Activated naive CD8-positive, alpha-beta T cell treated with anti-CD3 and anti-CD28 coated beads, Interleukin-2, amount 50 U/mL, for 24 hours (primary cell): ENCODE measurements around the gene CNR2.
"Not testable (repeated sequence)": the region's sequence is repeated elsewhere in the genome, so short reads cannot be mapped to it uniquely, and the experiment has no call there.

Experiments
- ATAC-seq: fragments of 150-1000 bp; cut with Tn5 transposase; one replicate; pipeline ENCODE4 v1.10.0; 2021
- DNase-seq: peaks from one replicate; pipeline ENCODE4 v3.0.0; 2021
- H3K27ac Mint-ChIP-seq: one replicate; pipeline ENCODE4 v1.8.0; 2021; ENCODE audit warnings: mild to moderate bottlenecking, mixed read lengths
- H3K27me3 Mint-ChIP-seq: one replicate; pipeline ENCODE4 v1.8.0; 2021; ENCODE audit warnings: mixed read lengths
- H3K36me3 Mint-ChIP-seq: one replicate; pipeline ENCODE4 v1.8.0; 2021; ENCODE audit warnings: low read depth, mixed read lengths
- H3K4me1 Mint-ChIP-seq: one replicate; pipeline ENCODE4 v1.8.0; 2021; ENCODE audit warnings: mixed read lengths
- H3K4me3 Mint-ChIP-seq: one replicate; pipeline ENCODE4 v1.8.0; 2021; ENCODE audit warnings: mild to moderate bottlenecking, moderate library complexity, mixed read lengths
- H3K9me3 Mint-ChIP-seq: one replicate; pipeline ENCODE4 v1.8.0; 2021; ENCODE audit warnings: mixed read lengths

The CNR2 gene

DNA sequence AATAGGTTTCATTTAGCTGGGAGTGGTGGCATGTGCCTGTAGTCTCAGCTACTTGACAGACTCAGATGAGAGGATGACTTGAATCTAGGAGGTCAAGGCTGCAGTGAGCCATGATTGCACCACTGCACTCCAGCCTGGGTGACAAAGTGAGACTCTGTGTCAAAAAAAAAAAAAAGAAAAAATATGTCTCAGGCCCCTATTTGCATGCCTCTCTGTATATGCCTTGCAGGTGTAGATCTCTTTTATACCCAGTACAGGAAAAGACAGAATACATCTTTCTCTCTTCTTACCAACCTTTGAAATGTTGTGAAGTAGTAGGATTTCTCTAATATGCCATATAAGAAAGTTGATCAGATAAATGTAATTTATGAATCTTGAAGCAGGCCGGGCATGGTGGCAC, 6.4 kb downstream of the CNR2 start:
- Mint-ChIP-seq H3K4me3 (no peak overlapping the region), H3K9me3 (no peaks in the 10 kb centered on the region), H3K4me1 (peaks cover 63% of the 10 kb centered on the region), H3K27ac (no peak overlapping the region), H3K27me3 (peaks cover 3% of the 10 kb centered on the region), H3K36me3 (peaks cover 2% of the 10 kb centered on the region)
- DNase-seq (no peak), ATAC-seq (no peak)

DNA sequence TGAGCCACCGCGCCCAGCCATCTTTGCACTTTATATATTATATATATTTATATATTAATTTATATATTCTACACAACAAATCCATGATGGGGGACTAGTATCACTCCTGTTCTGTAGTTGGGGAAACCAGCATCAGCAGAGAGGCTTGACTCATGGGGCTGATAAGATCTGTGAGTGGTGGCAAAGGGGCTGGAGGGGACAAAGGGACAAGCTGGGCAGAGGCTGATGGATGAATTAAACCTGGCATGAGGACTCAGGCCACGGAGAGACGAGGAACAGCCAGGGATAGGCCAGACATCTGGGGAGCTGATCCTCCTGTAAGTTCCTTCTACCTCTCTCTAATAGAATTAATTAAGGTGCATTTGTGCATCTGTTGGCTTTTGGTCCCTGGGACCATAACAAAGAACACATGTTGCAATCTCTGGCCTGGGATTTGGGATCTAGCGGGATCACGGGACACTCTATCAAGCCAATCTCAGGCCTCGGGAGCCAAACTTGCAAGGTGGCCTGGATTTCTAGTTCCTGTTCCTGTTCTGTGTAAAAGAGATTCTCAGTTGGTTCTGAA, 7.6 kb downstream of the CNR2 start:
- no peaks in the 10 kb centered on the region for H3K36me3 Mint-ChIP-seq
- no peak for ATAC-seq
- H3K4me1 Mint-ChIP-seq: peaks cover 54% of the 10 kb centered on the region
- peak overlapping the region; percentile 18 for H3K27ac Mint-ChIP-seq
- peaks cover 3% of the 10 kb centered on the region for H3K27me3 Mint-ChIP-seq
- no peak overlapping the region for H3K4me3 Mint-ChIP-seq
- no peaks in the 10 kb centered on the region for H3K9me3 Mint-ChIP-seq
- no peak for DNase-seq

DNA sequence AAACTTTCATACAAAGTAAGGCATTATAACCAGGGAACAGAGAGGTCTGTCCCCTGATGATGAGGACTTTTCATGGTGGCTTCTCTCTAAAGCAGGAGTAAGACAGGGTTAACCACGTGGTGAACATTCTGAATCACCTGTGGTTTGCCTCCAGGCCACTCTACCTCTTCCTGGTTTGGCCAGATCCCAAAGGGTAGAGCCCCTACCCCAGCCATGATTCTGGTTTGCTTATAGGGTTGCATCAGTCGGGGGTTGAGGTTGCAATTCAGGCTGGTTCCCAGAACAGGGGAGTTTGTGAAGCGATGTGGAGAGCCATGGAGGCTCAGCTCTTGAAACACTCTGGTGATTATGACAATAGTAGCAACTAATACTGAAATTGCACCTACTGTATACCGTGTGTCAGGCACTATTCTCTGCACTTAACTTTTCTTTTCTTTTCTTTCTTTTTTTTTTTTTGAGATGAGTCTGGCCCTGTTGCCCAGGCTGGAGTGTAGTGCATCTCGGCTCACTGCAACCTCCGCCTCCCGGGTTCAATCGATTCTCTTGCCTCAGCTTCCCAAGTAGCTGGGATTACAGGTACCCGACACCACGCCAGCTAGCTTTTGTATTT, 8.3 kb downstream of the CNR2 start:
- Mint-ChIP-seq H3K4me3 (peak overlapping the region; percentile 29), H3K27me3 (peaks cover 3% of the 10 kb centered on the region), H3K4me1 (peaks cover 53% of the 10 kb centered on the region), H3K9me3 (no peaks in the 10 kb centered on the region), H3K27ac (peak overlapping the region; percentile 61), H3K36me3 (no peaks in the 10 kb centered on the region)
- peak; percentile 51 for DNase-seq
- peak; percentile 82 for ATAC-seq

DNA sequence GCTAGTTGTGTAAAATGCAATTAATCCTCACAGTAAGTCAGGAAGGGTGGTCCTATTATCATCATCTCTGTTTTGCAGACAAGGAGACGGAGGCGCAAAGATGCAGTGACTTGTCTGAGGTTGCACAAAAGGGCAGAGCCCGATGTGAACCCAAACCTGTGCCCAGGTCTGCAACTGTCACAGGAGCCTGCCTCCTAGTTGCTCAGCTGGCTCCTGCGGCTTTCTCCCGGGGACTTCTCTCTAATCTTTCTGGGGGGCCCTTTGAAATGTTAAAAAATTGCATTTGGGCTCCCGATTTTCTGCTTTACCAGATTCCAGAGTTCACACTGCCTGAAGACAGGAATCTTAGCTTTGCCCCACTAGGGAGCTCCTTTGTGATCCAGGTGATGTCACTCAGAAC, 9.4 kb downstream of the CNR2 start:
- Mint-ChIP-seq H3K27me3 (peaks cover 3% of the 10 kb centered on the region), H3K36me3 (no peaks in the 10 kb centered on the region), H3K27ac (no peak overlapping the region), H3K4me1 (peaks cover 49% of the 10 kb centered on the region), H3K4me3 (no peak overlapping the region), H3K9me3 (no peaks in the 10 kb centered on the region)
- ATAC-seq: no peak
- DNase-seq: no peak

DNA sequence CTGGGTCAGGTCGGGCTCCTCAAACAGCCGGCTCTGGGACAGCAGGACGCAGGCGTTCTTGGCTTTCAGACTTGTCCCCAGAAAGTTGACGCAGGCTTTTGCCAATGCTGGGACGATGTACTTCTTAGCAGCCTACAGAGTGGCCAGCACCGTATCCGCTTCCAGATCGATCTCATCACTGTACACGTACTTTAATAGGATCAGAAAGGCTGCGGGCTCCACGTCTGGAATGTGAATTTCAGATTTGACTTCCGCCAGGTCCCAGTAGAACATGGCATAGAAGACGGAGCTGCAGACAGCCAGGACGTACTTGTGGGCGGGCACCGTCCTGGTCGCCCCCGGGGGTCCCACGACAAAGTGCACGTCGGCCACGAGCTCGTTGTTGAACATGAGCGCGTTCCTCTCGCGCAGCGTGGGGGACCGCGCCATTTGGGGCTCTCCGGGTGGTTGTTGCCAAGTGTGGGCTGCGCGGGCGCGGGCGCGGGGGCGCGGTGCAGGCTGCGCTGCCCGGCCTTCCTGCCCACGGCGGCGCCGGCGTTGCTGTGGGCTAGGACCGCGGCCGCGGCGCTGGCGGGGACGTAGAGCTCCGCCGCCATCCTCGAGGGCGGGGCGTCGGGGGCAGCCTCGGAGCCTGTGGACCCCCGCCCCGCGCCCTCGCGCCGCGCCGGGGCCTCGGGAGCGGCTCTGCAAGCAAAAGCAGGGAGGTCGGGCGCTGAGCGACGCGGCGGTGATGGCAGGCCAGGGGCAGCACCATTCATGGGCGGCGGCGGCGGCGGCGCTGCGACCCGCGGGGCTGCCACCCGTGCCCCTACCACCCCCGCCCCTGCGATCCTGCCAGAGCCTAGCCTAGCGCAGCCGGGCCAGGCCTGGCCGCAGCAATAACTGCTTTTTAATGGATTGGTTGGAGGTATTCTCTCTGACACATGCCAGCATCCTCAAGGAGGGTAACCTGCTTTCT, 10.6 kb downstream of the CNR2 start:
- Mint-ChIP-seq H3K4me3 (no peak overlapping the region), H3K9me3 (no peaks in the 10 kb centered on the region), H3K27ac (no peak overlapping the region), H3K4me1 (peaks cover 43% of the 10 kb centered on the region), H3K36me3 (no peaks in the 10 kb centered on the region), H3K27me3 (peaks cover 3% of the 10 kb centered on the region)
- no peak for ATAC-seq
- no peak for DNase-seq

DNA sequence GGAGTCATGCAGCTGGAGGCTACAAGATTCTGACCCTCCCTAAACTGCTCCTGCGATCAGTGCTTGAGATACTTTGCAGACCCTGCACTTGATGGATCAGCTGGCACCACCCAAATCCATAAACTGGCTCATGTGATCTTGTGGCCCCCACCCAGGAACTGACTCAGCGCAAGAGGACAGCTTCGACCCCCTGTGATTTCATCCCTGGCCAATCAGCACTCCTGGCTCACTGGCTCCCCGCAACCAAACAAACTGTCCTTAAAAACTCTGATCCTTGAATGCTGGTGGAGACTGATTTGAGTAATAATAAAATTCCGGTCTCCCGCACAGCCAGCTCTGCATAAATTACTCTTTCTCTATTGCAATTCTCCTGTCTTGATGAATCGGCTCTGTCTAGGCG, 13.1 kb downstream of the CNR2 start:
- peaks cover 40% of the 10 kb centered on the region for H3K4me1 Mint-ChIP-seq
- ATAC-seq, H3K4me3 Mint-ChIP-seq: not testable (repeated sequence)

DNA sequence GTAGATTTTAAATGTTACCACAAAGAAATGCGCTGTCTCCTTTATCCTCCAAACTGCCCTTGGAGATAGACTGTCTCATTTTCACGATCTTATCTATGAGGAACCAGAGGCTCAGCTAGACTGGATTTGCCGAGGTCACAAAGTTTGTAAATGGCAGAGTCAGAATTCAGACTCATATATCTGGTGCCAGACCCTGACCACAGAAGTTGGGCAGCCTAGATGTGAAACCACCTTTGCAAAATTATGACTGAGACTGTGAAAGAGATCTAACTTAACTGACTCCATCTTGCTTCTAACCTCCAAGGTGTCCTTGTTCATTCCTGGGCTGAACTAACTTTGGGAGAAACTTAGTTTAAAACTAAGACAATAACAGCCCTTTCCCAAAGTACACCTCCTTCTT, 14.1 kb downstream of the CNR2 start:
- H3K36me3 Mint-ChIP-seq: no peaks in the 10 kb centered on the region
- H3K4me3 Mint-ChIP-seq: no peak overlapping the region
- H3K4me1 Mint-ChIP-seq: peaks cover 31% of the 10 kb centered on the region
- ATAC-seq (peak; percentile 54), DNase-seq (no peak)
- H3K27ac Mint-ChIP-seq: peak overlapping the region; percentile 52
- H3K9me3 Mint-ChIP-seq: no peaks in the 10 kb centered on the region
- H3K27me3 Mint-ChIP-seq: peaks cover 3% of the 10 kb centered on the region

More for the DNA sequence above, 13.1 kb downstream of the CNR2 start:
- not testable (repeated sequence) for DNase-seq, H3K36me3 Mint-ChIP-seq, H3K27me3 Mint-ChIP-seq, H3K27ac Mint-ChIP-seq, H3K9me3 Mint-ChIP-seq

DNA sequence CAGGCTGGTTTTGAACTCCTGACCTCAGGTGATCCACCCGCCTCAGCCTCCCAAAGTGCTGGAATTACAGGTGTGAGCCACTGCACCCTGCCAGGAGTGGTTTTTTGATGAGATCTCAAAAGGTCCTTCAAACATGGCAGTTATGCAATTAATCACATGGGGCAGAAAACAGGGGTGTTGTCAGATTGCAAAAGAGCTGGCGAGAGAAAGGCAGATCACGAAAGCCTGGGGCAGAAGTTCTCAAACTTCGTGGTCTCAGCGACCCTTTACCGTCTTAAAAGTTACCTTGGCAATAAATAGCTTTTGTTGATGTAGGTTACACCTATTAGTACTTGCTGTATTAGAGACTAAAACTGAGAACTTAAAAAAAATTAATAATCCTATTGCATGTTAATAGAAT, 16.1 kb downstream of the CNR2 start:
- Mint-ChIP-seq H3K36me3 (peaks cover 2% of the 10 kb centered on the region), H3K4me1 (peaks cover 28% of the 10 kb centered on the region), H3K4me3 (no peak overlapping the region), H3K9me3 (no peaks in the 10 kb centered on the region), H3K27ac (no peak overlapping the region), H3K27me3 (no peaks in the 10 kb centered on the region)
- ATAC-seq (no peak), DNase-seq (no peak)

DNA sequence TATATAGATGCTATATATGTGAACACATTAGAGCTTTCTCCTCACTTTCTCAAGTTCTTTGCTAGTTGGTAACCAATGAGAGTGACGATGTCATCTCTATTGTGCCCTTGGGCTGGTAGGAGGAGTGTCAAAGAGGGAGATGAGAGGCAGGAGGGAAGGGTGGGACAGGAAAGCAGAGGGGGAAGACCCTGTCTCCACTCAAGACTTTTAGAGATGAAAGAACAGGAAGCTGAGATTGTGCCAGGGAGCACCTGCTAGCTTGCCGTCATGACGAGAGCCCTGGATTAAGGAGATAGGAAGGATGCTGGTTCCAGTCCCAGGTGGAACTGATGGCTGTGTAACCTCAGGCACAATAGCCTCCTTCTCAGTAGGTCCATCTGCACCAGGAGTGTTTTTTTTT, 16.7 kb downstream of the CNR2 start:
- Mint-ChIP-seq H3K4me3 (no peak overlapping the region), H3K27me3 (no peaks in the 10 kb centered on the region), H3K9me3 (no peaks in the 10 kb centered on the region), H3K27ac (no peak overlapping the region), H3K4me1 (peaks cover 28% of the 10 kb centered on the region), H3K36me3 (peaks cover 2% of the 10 kb centered on the region)
- no peak for DNase-seq
- no peak for ATAC-seq

DNA sequence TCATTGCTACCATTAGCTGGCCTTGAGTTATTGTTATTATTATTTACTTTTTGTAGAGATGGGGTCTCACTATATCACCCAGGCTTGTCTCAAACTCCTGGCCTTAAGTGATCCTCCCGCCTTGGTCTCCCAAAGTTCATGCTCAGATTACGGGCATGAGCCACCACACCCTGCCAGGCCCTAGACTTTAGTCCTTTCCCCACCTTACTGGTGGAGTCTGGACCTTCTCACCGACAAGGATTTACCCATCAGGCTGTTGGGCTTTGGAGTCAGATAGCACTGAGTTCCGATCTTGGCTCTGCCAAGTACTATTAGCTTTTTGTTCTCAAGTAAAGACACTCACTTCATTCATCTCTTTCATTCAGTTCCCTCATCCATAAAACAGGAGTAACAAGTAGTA, 17.2 kb downstream of the CNR2 start:
- DNase-seq (no peak), ATAC-seq (no peak)
- Mint-ChIP-seq H3K4me1 (peaks cover 28% of the 10 kb centered on the region), H3K36me3 (peaks cover 2% of the 10 kb centered on the region), H3K9me3 (no peaks in the 10 kb centered on the region), H3K27me3 (no peaks in the 10 kb centered on the region), H3K4me3 (no peak overlapping the region), H3K27ac (no peak overlapping the region)

DNA sequence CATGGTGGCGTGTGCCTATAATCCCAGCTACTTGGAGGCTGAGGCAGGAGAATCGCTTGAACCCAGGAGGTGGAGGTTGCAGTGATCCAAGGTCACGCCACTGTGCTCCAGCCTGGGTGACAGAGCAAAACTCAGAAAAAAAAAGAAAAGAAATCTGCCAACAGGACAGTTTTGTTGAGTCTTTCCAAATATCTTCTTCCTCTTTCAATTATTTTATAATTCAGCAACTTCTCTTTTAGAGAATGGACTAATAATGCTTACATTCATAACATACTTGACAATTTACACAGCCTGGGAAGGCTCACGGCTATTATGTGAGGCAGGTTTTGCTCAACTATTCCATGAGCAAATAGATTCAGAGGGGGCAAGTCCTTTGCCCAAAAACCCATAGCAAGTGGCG, 18.1 kb downstream of the CNR2 start:
- Mint-ChIP-seq H3K27ac (no peak overlapping the region), H3K36me3 (peaks cover 2% of the 10 kb centered on the region), H3K4me1 (peaks cover 25% of the 10 kb centered on the region), H3K9me3 (no peaks in the 10 kb centered on the region), H3K27me3 (no peaks in the 10 kb centered on the region), H3K4me3 (no peak overlapping the region)
- DNase-seq: no peak
- no peak for ATAC-seq

DNA sequence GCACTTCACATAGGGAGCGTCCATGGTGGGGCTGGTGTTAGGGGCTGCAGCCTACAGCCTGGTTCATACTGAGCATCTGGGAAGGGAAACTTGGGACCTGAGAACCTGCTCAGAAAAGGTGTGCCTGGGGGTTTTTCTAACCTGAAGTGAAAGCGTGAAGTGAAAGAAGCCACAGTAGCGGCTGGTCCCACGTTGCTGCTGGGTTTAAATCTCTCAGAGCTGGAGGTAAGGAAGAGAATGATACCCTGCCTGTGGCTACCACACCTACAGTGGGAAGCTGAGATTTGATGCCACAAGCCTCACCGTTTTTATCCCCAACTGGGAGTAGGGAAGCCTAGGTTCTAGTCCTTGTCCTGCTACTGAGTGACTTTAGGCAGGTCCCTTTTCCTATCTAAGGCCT, 24.1 kb downstream of the CNR2 start:
- ATAC-seq (no peak), DNase-seq (no peak)
- Mint-ChIP-seq H3K27ac (no peak overlapping the region), H3K36me3 (peaks cover 2% of the 10 kb centered on the region), H3K9me3 (no peaks in the 10 kb centered on the region), H3K4me3 (no peak overlapping the region), H3K4me1 (peaks cover 9% of the 10 kb centered on the region), H3K27me3 (no peaks in the 10 kb centered on the region)

DNA sequence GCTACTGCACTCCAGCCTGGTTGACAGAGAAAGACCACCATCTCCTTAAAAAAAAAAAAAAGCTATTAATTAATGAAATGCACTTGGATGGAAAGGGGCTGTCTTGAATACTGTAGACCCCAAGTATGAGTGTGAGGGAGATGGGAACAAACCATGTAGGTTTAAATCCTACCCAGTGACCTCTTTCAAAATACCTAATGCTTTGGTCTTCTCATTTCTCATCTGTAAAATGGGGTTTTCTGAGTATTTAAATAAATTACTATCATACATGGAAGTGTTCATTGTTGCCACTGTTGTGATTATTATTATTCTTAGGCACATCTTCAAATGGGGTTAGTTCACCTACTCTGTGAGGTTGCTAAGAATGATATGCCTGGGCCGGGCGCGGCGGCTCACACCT, 27.9 kb downstream of the CNR2 start:
- ATAC-seq: no peak
- Mint-ChIP-seq H3K4me3 (no peak overlapping the region), H3K27me3 (no peaks in the 10 kb centered on the region), H3K9me3 (no peaks in the 10 kb centered on the region), H3K27ac (no peak overlapping the region), H3K36me3 (no peaks in the 10 kb centered on the region), H3K4me1 (peaks cover 7% of the 10 kb centered on the region)
- DNase-seq: no peak

DNA sequence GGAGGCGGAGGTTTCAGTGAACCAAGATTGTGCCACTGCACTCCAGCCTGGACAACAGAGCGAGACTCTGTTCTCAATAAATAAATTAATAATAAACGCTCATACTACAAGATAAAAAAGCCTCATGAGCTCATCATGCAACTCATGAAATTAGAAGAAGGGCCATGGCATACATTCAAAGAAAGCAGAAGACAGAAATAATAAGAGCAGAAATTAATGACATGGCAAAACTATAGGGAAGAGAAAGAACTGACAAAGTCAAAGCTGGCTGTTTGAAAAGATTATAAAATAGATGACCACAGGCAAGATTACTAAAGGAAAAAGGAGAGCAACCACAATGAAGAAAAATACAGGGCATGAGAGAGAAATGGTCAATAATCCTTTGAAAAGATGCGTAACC, 30.4 kb downstream of the CNR2 start:
- peaks cover 15% of the 10 kb centered on the region for H3K9me3 Mint-ChIP-seq
- peaks cover 11% of the 10 kb centered on the region for H3K36me3 Mint-ChIP-seq
- H3K27me3 Mint-ChIP-seq: no peaks in the 10 kb centered on the region
- ATAC-seq (no peak), DNase-seq (no peak)
- H3K27ac Mint-ChIP-seq: no peak overlapping the region
- H3K4me1 Mint-ChIP-seq: peaks cover under 1% of the 10 kb centered on the region
- no peak overlapping the region for H3K4me3 Mint-ChIP-seq

DNA sequence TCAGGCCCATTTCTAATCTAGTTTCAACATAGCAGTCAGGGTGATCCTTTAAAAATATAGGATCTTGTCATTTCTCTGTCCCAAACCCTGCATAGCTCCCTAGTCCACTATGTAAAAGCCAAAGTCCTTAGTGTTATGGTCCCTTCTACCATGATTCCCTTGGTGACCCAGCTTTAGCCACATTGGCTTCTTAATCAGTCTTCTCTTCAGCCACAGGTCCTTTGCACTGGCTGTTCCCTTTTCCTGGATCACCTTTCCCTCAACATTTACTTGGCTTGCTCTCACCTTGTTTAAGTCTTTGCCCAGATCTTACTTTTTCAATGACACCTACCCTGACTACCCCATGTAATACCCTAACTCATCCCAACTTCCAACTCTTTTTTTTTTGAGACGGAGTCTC, 33.4 kb downstream of the CNR2 start:
- Mint-ChIP-seq H3K27me3 (no peaks in the 10 kb centered on the region), H3K27ac (no peak overlapping the region), H3K36me3 (peaks cover 16% of the 10 kb centered on the region), H3K4me1 (no peaks in the 10 kb centered on the region), H3K4me3 (no peak overlapping the region), H3K9me3 (peaks cover 22% of the 10 kb centered on the region)
- ATAC-seq (no peak), DNase-seq (no peak)
